K562 (cell line): ENCODE results near the gene DNPEP. TPM values are rescaled to one million over a fixed set of nuclear protein-coding genes. Genes with fewer than 3 reads are reported as not detected.

Source experiments
- ATAC-seq: fragments of 200-7000 bp; cut with Tn5 transposase; 3 replicates; pipeline ENCODE4 v1.9.1; 2020; ENCODE audit warnings: moderate library complexity
- BruUV-seq: library from RNA; stranded (reverse); fragments of 400-500 nt; replicated peaks from 2 replicates; lab custom pipeline; 2021; lab: Mats Ljungman, UMichigan
- CTCF ChIA-PET: fragments of 300-600 bp; formaldehyde crosslinking; extraction: SDS; loops from one replicate; lab custom pipeline; 2021; ENCODE audit warnings: low intra/inter-chr PET ratio; lab: Yijun Ruan, JAX
- POLR2A ChIA-PET: fragments of 300-600, 350-650 bp; sonication (Branson Sonifier 250); formaldehyde crosslinking; extraction: SDS; loops from one replicate; lab custom pipeline; 2021; ENCODE audit warnings: antibody characterized with exemption, inconsistent platforms; lab: Yijun Ruan, JAX
- DNase-seq, 4 experiments: peaks; one replicate each; pipeline versions ENCODE4 v3.0.0 to v3.0.0-alpha.2; 2011 to 2018; ENCODE audit warnings: low spot score in 3 of 4, mixed read lengths in 3 of 4; ENCODE audit errors: extremely low read depth in 1 of 4
- FAIRE-seq: peaks from 2 replicates; lab custom pipeline; 2011; peaks lifted over from hg19 to GRCh38; lab: Jason Lieb, UNC
- H2AFZ ChIP-seq: 2 replicates; pipeline ENCODE4 v1.6.0; 2011; ENCODE audit warnings: low read depth, low read length, control low read depth, inconsistent platforms
- H3K27ac ChIP-seq: fragments of 200-600 bp; 3 replicates; pipeline ENCODE4 v1.8.0; 2011; ENCODE audit warnings: low read depth, mild to moderate bottlenecking, control low read depth, inconsistent platforms, low read length, moderate library complexity, mixed read lengths; ENCODE audit errors: extremely low read depth
- H3K27me3 ChIP-seq, 2 experiments: fragments of 300-600 bp in 1 of 2; 2 replicates in 1 of 2; 3 replicates in 1 of 2; pipeline versions ENCODE4 v1.6.0 to v1.8.0; 2011; ENCODE audit warnings: inconsistent platforms in 2 of 2, low read length in 2 of 2, mild to moderate bottlenecking in 1 of 2, mixed read lengths in 1 of 2, moderate library complexity in 1 of 2; ENCODE audit not compliant: control insufficient read depth in 2 of 2, insufficient read depth in 2 of 2
- H3K36me3 ChIP-seq: fragments of 300-600 bp; 3 replicates; pipeline ENCODE4 v1.8.0; 2011; ENCODE audit warnings: mild to moderate bottlenecking, low read length, inconsistent platforms; ENCODE audit not compliant: control insufficient read depth, insufficient read depth
- H3K4me1 ChIP-seq, 2 experiments: fragments of 200-600 bp in 1 of 2; replicated peaks in 1 of 2; 2 replicates in 1 of 2; 3 replicates in 1 of 2; pipeline versions ENCODE4 v1.5.1 to v1.8.0; 2011; ENCODE audit warnings: inconsistent platforms in 2 of 2, low read length in 2 of 2, mild to moderate bottlenecking in 1 of 2, mixed read lengths in 1 of 2, moderate library complexity in 1 of 2; ENCODE audit not compliant: control insufficient read depth in 2 of 2, insufficient read depth in 2 of 2
- H3K4me2 ChIP-seq: 2 replicates; pipeline ENCODE4 v1.6.1; 2011; ENCODE audit warnings: low read length, control low read depth, inconsistent platforms, mixed read lengths; ENCODE audit not compliant: insufficient read depth
- H3K4me3 ChIP-seq: fragments of 200-600 bp; sonication (generic), shearing (Covaris generic); 2 replicates; pipeline ENCODE4 v1.5.1; 2016; ENCODE audit warnings: control low read depth, inconsistent platforms
- H3K79me2 ChIP-seq: fragments of 200-600 bp; 3 replicates; pipeline ENCODE4 v1.8.0; 2011; ENCODE audit warnings: low read length, inconsistent platforms; ENCODE audit not compliant: control insufficient read depth, insufficient read depth
- H3K9ac ChIP-seq, 2 experiments: 2 replicates each; pipeline versions ENCODE4 v1.6.0 to v1.6.1; 2011; ENCODE audit warnings: low read depth in 2 of 2, low read length in 2 of 2, control low read depth in 1 of 2, inconsistent platforms in 1 of 2, mild to moderate bottlenecking in 1 of 2, mixed read lengths in 1 of 2; ENCODE audit not compliant: insufficient read depth in 1 of 2
- H3K9me1 ChIP-seq: one replicate; pipeline ENCODE4 v1.6.0; 2011; ENCODE audit warnings: inconsistent platforms, mild to moderate bottlenecking, low read length, moderate library complexity; ENCODE audit not compliant: control insufficient read depth, insufficient read depth
- H3K9me3 ChIP-seq: replicated peaks from 2 replicates; pipeline ENCODE4 v1.5.1; 2011; ENCODE audit warnings: low read depth, low read length, inconsistent platforms; ENCODE audit not compliant: control insufficient read depth, insufficient read depth
- H4K20me1 ChIP-seq: replicated peaks from 2 replicates; pipeline ENCODE4 v1.6.1; 2011; ENCODE audit warnings: low read length, inconsistent platforms, mixed read lengths; ENCODE audit not compliant: control insufficient read depth, insufficient read depth
- CREB3 ChIP-seq: fragments of 450-650 bp; conservative IDR thresholded peaks from 2 replicates; pipeline ENCODE4 v1.6.1; 2016; ENCODE audit warnings: missing genetic modification characterization, low read depth, mild to moderate bottlenecking, missing compliant biosample characterization, moderate library complexity
- GATA2 ChIP-seq: sonication (generic); formaldehyde crosslinking; IDR thresholded peaks from 2 replicates; pipeline ENCODE4 v1.4.0; 2020; ENCODE audit warnings: mild to moderate bottlenecking, missing genetic modification reagents
- MAFK ChIP-seq: IDR thresholded peaks from 2 replicates; pipeline ENCODE4 v1.6.1; 2011; ENCODE audit warnings: low read length, improper control_type of control experiment
- ZNF57 ChIP-seq: fragments of 450-650 bp; formaldehyde crosslinking; IDR thresholded peaks from 2 replicates; pipeline ENCODE4 v1.4.0; 2020; ENCODE audit warnings: mild to moderate bottlenecking, moderate library complexity
- WGBS: fragments of 100-300 bp; shearing (Covaris generic); methylation state at CpG from one replicate; pipeline ENCODE4 v1.1.6; 2016; ENCODE audit warnings: low coverage, mixed read lengths; ENCODE audit not compliant: insufficient coverage; ENCODE audit errors: missing lambda C conversion rate; 5-methylcytosine and 5-hydroxymethylcytosine counted together
- in situ Hi-C: fragments of 300-500 bp; cut with MboI; formaldehyde crosslinking; loops from 4 replicates; pipeline ENCODE4 v1.15.0; 2018; ENCODE audit warnings: inconsistent platforms, mixed read lengths
- intact Hi-C: fragments of 100-400 bp; cut with micrococcal nuclease; formaldehyde crosslinking; loops from 2 replicates; pipeline ENCODE4 v1.14.2; 2022
- polyA plus RNA-seq, 8 experiments: library from polyadenylated mRNA; depleted of rRNA in 4 of 8; stranded (reverse) in 5 of 8; unstranded in 3 of 8; fragments of >200 nt; fragmentation: Nextera tagmentation in 2 of 8; fragmentation: Illumina TruSeq in 1 of 8; extraction: Ambion mirVana in 2 of 8; extraction: Trizol in 1 of 8; gene quantifications; 2 replicates each; pipeline versions ENCODE4 v1.2.1 to v1.2.3, GENCODE V29; 2011 to 2014; ENCODE audit warnings: inconsistent platforms in 1 of 8, missing spikeins in 1 of 8
- total RNA-seq, 7 experiments: library from RNA; depleted of rRNA in 6 of 7; stranded (reverse); fragments of >200 nt in 6 of 7; fragmentation: Illumina TruSeq in 2 of 7; extraction: Trizol in 2 of 7; gene quantifications; 2 replicates each; pipeline versions ENCODE4 v1.2.1 to v1.2.3, GENCODE V29; 2011 to 2021; ENCODE audit warnings: low replicate concordance in 1 of 7
- TF ChIP-seq, protein P1 (sequence below): fragments of 250-450 bp; sonication (Bioruptor Pico); IDR thresholded peaks from 2 replicates; pipeline ENCODE4 v1.5.0; 2021; ENCODE audit warnings: mild to moderate bottlenecking, moderate library complexity

Gene DNPEP
- total and polyA plus RNA-seq, 9 of the 15 experiments (the other 6 are each of a cell fraction or from before 2014, with no cell fraction given) = 34.6 to 71.4 (median 45.5) TPM

- Histone ChIP-seq H3K4me2 (no peak overlapping the region), H2AFZ (no peak overlapping the region), H3K27ac (no peak overlapping the region), H3K4me1 (peaks cover 15 to 23% of the 10 kb centered on the region in 2 experiments; a peak in 4 of 5 replicates), H3K36me3 (no peaks in the 10 kb centered on the region), H3K27me3 (no peaks in the 10 kb centered on the region), H4K20me1 (no peaks in the 10 kb centered on the region), H3K9me1 (peaks cover 2% of the 10 kb centered on the region), H3K9me3 (no peaks in the 10 kb centered on the region), H3K9ac (no peak overlapping the region), H3K4me3 (no peak overlapping the region), H3K79me2 (no peaks in the 10 kb centered on the region)
- ATAC-seq = no peak
- no peak for TF ChIP-seq CREB3
- TF ChIP-seq, protein P1, sequence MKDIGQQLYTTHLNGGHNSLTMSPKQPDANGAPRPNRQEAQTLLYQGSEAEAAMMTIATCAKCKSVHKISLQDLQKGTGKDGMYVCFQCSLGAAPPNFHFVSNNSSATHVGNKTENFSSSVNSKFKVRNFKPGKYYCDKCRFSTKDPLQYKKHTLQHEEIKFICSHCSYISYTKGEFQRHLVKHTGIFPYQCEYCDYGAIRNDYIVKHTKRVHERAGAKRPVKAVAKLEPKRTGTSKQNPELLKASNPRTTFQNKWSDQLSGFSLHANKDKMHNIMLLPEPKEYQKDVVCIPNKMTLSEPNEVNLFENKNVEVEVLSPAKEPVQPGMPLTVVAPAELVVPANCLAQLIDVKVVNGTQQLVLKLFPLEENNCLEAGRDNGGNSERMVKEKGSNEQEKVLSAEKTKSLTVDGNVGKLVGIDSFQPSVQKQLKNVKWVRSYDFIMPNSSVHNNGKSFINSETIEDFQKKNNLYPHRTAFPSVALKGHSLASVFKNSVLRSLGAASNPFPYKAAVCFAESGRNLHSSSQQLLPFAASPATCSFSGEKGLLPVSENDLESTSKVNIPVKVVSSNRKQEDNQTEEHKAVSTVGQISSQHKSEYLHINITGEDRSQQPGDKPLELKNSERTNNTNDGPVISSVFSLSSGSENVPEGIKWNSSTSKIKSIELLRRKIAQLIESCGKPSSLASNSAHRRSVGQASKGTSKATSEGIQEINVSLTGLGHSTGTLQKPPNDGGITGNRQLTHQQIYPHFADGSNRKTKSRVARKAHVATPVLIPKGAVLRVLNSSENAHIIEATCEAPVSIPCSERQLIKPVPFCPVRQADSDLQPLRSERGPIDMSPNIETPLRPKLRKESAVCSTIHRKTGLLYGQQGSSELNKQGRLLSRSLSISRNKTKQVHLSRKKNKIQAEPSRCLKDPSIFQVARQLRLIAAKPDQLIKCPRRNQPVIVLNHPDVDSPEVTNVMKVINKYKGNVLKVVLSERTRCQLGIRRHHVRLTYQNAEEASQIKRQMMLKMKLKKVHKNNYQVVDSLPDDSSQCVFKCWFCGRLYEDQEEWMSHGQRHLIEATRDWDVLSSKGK (CRISPR knock-in tag) = no peak
- TF ChIP-seq ZNF57 (CRISPR knock-in tag) = no peak
- TF ChIP-seq GATA2 (CRISPR knock-in tag) = no peak
- TF ChIP-seq MAFK = no peak
- intact Hi-C loops = no loop called here
- in situ Hi-C loops = no loop called here
- ChIA-PET CTCF (no interaction called here), POLR2A (interaction anchor here (0.6 to 0.7 kb wide), 2 partner anchors 180 to 428 kb away, joined by 3 read pairs; no protein-coding TSS in a partner anchor)
- no peak for DNase-seq
- no TSS peak for BruUV-seq
- no peak for FAIRE-seq
- 58% methylated on average over 7 of the region's 7 CpGs for WGBS
These were observed 42.4 kb upstream of the DNPEP start for GRCh38 chr2:219429958-219430606.
